ENCODE measurements around the gene VAPA.

- no peak for TF ChIP-seq CTCF (IDR thresholded peaks at IDR 0.05)
- no peak for TF ChIP-seq POLR2A (IDR thresholded peaks at IDR 0.05)
Observed at GRCh38 chr18:9991011-9992000, 77.5 kb downstream of the VAPA start.
